ENCODE data around the gene CTRB1. TPM values are rescaled to one million over a fixed set of nuclear protein-coding genes. Genes with fewer than 3 reads are reported as not detected.

Gene CTRB1
- total and polyA plus RNA-seq, 2 donors (not counting 3 experiments of a cell fraction or from before 2014, with no cell fraction given) = not detected

DNA sequence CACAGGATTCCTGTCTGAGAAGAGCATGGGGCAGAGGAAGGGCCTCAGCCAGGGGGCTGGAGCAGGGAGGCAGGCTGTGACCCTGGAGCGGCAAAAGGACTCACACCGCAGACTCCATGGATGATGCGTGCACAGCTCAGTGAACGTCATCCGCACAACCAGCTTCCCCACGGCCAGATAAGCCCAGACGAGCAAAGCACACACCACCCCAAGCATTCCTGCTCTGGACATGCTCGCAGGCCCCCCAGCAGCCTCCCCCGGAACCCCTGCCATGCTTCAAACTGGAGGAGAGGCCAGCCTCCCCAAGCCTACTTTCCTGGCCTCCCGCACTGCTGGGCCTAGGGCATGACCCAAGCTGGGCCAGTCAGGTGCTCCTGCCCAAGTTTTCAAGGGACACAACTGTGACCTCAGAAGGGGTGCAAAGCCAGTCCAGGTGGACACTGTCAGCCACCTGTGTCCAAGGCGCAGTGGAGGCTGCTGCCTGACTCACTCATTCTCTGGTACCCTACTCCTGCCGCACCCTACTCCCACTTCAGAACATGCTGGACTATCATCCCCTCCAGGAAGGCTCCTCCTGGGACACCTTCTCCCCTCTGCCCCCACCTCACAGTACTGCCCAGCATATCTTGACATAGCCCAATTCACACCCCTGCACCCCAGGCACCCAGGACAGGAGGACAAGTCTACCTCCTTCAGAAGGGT is 27.9 kb downstream of the CTRB1 start:
- no TSS peak for BruUV-seq (replicated peaks)
- Histone ChIP-seq H3K4me3 (replicated peaks in 1 of 3; ENCODE audit: insufficient read depth in 1 of 3, low read depth in 1 of 3, low read length in 3 of 3) (no peak overlapping the region), H3K9ac (replicated peaks; ENCODE audit: extremely low read depth, insufficient read depth, low read length) (peak overlapping the region; percentile 87), H3K4me1 (ENCODE audit: control insufficient read depth, extremely low read depth, insufficient read depth, low read length) (peaks cover 63% of the 10 kb centered on the region), H2AFZ (ENCODE audit: low read depth, low read length) (no peak overlapping the region), H3K9me3 (replicated peaks; ENCODE audit: control insufficient read depth, insufficient read depth, low read length) (no peaks in the 10 kb centered on the region), H3K27me3 (ENCODE audit: control insufficient read depth in 2 of 2, insufficient read depth in 2 of 2, low read length in 2 of 2) (no peaks in the 10 kb centered on the region), H4K20me1 (replicated peaks; ENCODE audit: control insufficient read depth, extremely low read depth, insufficient read depth, low read length) (no peaks in the 10 kb centered on the region), H3K9me1 (replicated peaks; ENCODE audit: control insufficient read depth, extremely low read depth, insufficient read depth, low read length) (no peaks in the 10 kb centered on the region), H3K36me3 (ENCODE audit: control insufficient read depth in 2 of 2, extremely low read depth in 1 of 2, insufficient read depth in 2 of 2, low read length in 2 of 2) (peaks cover 0 to 18% of the 10 kb centered on the region in 2 experiments), H3K27ac (ENCODE audit: insufficient read depth, low read depth, low read length) (peak overlapping the region; percentile 92), H3K79me2 (ENCODE audit: control insufficient read depth, insufficient read depth, low read length) (peaks cover 93% of the 10 kb centered on the region), H3K4me2 (ENCODE audit: insufficient read depth, low read length) (peak overlapping the region; percentile 76)
- DNase-seq (ENCODE audit: low read depth, low spot score) (no peak), FAIRE-seq (no peak)
- ChIA-PET CTCF (interaction anchor here (1.1 to 3.0 kb wide), 9 partner anchors 9 to 156 kb away, joined by 3 to 32 read pairs (median 9); no protein-coding TSS in a partner anchor), POLR2A (interaction anchor here (1.2 to 2.1 kb wide), 5 partner anchors 9 to 187 kb away, joined by 3 to 14 read pairs (median 8); partner anchors contain the start of gene CFDP1)
- TF ChIP-seq GATA2 (IDR thresholded peaks at IDR 0.05; ENCODE audit: insufficient read depth, insufficient read length, low read depth, low read length) = no peak
- TF ChIP-seq POLR2A (IDR thresholded peaks at IDR 0.05; ENCODE audit: low read depth, low read length) = peak; percentile 13
- TF ChIP-seq CTCF (IDR thresholded peaks at IDR 0.05; ENCODE audit: extremely low read depth in 1 of 2, insufficient read depth in 1 of 2, low read depth in 1 of 2, low read length in 2 of 2) = no peak
- TF ChIP-seq POLR2AphosphoS5 (IDR thresholded peaks at IDR 0.05; ENCODE audit: insufficient read depth, low read depth, low read length) = peak; percentile 79
- dilution Hi-C loops (cut with MboI; ENCODE audit: extremely low pct_ligation_motif_present, low sequenced_read_pairs) (no loop called here), intact Hi-C loops (cut with micrococcal nuclease) (no loop called here)

- H3K27me3 ChIP-seq (ENCODE audit: control insufficient read depth in 2 of 2, insufficient read depth in 2 of 2, low read length in 2 of 2) = no peaks in the 10 kb centered on the region
- intact Hi-C loops (cut with micrococcal nuclease) (no loop called here), dilution Hi-C loops (cut with MboI; ENCODE audit: extremely low pct_ligation_motif_present, low sequenced_read_pairs) (no loop called here)
- no peaks in the 10 kb centered on the region for H3K9me1 ChIP-seq (replicated peaks; ENCODE audit: control insufficient read depth, extremely low read depth, insufficient read depth, low read length)
- H3K9ac ChIP-seq (replicated peaks; ENCODE audit: extremely low read depth, insufficient read depth, low read length) = peak overlapping the region; percentile 87
- H3K36me3 ChIP-seq (ENCODE audit: control insufficient read depth in 2 of 2, extremely low read depth in 1 of 2, insufficient read depth in 2 of 2, low read length in 2 of 2) = peaks cover 0 to 12% of the 10 kb centered on the region in 2 experiments
- no peak overlapping the region for H3K4me3 ChIP-seq (replicated peaks in 1 of 3; ENCODE audit: insufficient read depth in 1 of 3, low read depth in 1 of 3, low read length in 3 of 3)
- no TSS peak for BruUV-seq (replicated peaks)
- H4K20me1 ChIP-seq (replicated peaks; ENCODE audit: control insufficient read depth, extremely low read depth, insufficient read depth, low read length) = no peaks in the 10 kb centered on the region
- H3K9me3 ChIP-seq (replicated peaks; ENCODE audit: control insufficient read depth, insufficient read depth, low read length) = no peaks in the 10 kb centered on the region
- no peak for TF ChIP-seq MYC (IDR thresholded peaks at IDR 0.05; ENCODE audit: low read depth, low read length)
- no peak for TF ChIP-seq POLR2AphosphoS5 (IDR thresholded peaks at IDR 0.05; ENCODE audit: insufficient read depth, low read depth, low read length)
- no peak for TF ChIP-seq FOS (IDR thresholded peaks at IDR 0.05; ENCODE audit: borderline replicate concordance, insufficient read depth, low read length)
- no peak for TF ChIP-seq POLR2A (IDR thresholded peaks at IDR 0.05; ENCODE audit: low read depth, low read length)
- no peak for TF ChIP-seq GATA2 (IDR thresholded peaks at IDR 0.05; ENCODE audit: insufficient read depth, insufficient read length, low read depth, low read length)
- TF ChIP-seq MAX (IDR thresholded peaks at IDR 0.05; ENCODE audit: insufficient read depth, insufficient read length) = no peak
- no peak overlapping the region for H2AFZ ChIP-seq (ENCODE audit: low read depth, low read length)
- peaks cover 91% of the 10 kb centered on the region for H3K79me2 ChIP-seq (ENCODE audit: control insufficient read depth, insufficient read depth, low read length)
- DNase-seq (ENCODE audit: low read depth, low spot score) = no peak
- H3K27ac ChIP-seq (ENCODE audit: insufficient read depth, low read depth, low read length) = peak overlapping the region; percentile 92
- H3K4me1 ChIP-seq (ENCODE audit: control insufficient read depth, extremely low read depth, insufficient read depth, low read length) = peaks cover 69% of the 10 kb centered on the region
- ChIA-PET CTCF (interaction anchor here (0.7 to 4.0 kb wide), 7 partner anchors 13 to 142 kb away, joined by 3 to 17 read pairs (median 3); no protein-coding TSS in a partner anchor), POLR2A (no interaction called here)
- FAIRE-seq = peak; percentile 43
- peak overlapping the region; percentile 76 for H3K4me2 ChIP-seq (ENCODE audit: insufficient read depth, low read length)
Measured at GRCh38 chr16:75247249-75247648, 28.5 kb downstream of the CTRB1 start.

Measured in endothelial cell of umbilical vein (primary cell).